Measurements from ENCODE around the gene RNF166. TPM values are rescaled to one million over a fixed set of nuclear protein-coding genes. Genes with fewer than 3 reads are reported as not detected.

Gene RNF166
- total and polyA plus RNA-seq, 2 of the 13 experiments (the other 11 are each of a cell fraction or from before 2014, with no cell fraction given) = 21.4 to 23.0 TPM

DNA sequence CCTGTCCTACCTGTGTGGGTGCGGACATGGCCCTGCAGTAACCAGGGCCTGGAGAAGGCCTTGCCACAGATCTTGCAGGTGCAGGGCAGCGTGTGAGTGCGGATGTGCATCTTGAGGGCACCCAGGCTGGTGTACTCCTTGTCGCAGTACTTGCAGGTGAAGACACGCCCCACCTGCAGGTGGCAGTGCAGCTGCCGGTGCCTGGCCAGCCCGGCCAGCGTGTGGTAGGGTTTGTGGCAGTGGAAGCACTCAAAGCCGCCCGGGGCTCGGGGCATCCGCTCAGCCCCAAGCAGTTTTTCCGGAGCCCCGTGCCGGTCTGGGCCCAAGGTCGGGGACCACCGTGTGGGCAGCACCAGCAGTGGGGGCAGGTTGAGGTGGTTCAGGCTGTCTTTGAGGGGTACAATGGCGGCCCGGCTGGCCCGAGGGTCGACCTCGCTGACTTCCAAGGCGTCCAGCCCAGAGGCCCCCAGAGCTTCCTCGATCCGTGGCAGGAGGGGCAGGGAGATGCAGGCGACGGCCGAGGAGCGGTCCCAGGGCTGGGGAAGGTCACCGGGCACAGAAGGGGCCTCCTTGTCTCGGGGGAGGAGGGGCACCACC is 25.0 kb downstream of the RNF166 start (continued):
- no peak for TF ChIP-seq ZNF788 (CRISPR knock-in tag; IDR thresholded peaks at IDR 0.05; ENCODE audit: borderline replicate concordance)
- TF ChIP-seq ZNF550 (CRISPR knock-in tag; IDR thresholded peaks at IDR 0.05; ENCODE audit: borderline replicate concordance) = peak; percentile 28; the same call in 1 of the 2 replicates
- no peak for TF ChIP-seq FLYWCH1 (CRISPR knock-in tag; IDR thresholded peaks at IDR 0.05)
- no peak for TF ChIP-seq BRCA1 (CRISPR knock-in tag; IDR thresholded peaks at IDR 0.05)
- peak; percentile 49 for TF ChIP-seq ZNF883 (CRISPR knock-in tag; IDR thresholded peaks at IDR 0.05; ENCODE audit: not compliant biosample characterization)
- no peak for TF ChIP-seq MEF2D (CRISPR knock-in tag; IDR thresholded peaks at IDR 0.05)
- TF ChIP-seq ELF1 (CRISPR knock-in tag; IDR thresholded peaks at IDR 0.05) = no peak
- TF ChIP-seq, protein P1, sequence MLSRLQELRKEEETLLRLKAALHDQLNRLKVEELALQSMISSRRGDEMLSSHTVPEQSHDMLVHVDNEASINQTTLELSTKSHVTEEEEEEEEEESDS (CRISPR knock-in tag; IDR thresholded peaks at IDR 0.05; ENCODE audit: borderline replicate concordance) = no peak
- TF ChIP-seq ZNF572 (CRISPR knock-in tag; IDR thresholded peaks at IDR 0.05) = 0 out of 2 replicates have a peak, but pooled peaks have one; percentile 78
- TF ChIP-seq, protein P2, sequence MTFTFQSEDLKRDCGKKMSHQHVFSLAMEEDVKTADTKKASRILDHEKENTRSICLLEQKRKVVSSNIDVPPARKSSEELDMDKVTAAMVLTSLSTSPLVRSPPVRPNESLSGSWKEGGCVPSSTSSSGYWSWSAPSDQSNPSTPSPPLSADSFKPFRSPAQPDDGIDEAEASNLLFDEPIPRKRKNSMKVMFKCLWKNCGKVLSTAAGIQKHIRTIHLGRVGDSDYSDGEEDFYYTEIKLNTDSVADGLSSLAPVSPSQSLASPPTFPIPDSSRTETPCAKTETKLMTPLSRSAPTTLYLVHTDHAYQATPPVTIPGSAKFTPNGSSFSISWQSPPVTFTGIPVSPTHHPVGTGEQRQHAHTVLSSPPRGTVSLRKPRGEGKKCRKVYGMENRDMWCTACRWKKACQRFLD (CRISPR knock-in tag; IDR thresholded peaks at IDR 0.05; ENCODE audit: borderline replicate concordance) = no peak
- TF ChIP-seq ZNF446 (CRISPR knock-in tag; IDR thresholded peaks at IDR 0.05) = no peak
- no peak; the same call in 1 of the 2 replicates for TF ChIP-seq MXD4 (CRISPR knock-in tag; IDR thresholded peaks at IDR 0.05)
- TF ChIP-seq SKI (IDR thresholded peaks at IDR 0.05; ENCODE audit: partially characterized antibody) = no peak
- TF ChIP-seq ATM (IDR thresholded peaks at IDR 0.05; ENCODE audit: borderline replicate concordance) = no peak
- no peak for TF ChIP-seq NR2F6 (IDR thresholded peaks at IDR 0.05)
- TF ChIP-seq NR2F6 (CRISPR knock-in tag; IDR thresholded peaks at IDR 0.05) = no peak
- TF ChIP-seq NAIF1 (CRISPR knock-in tag; IDR thresholded peaks at IDR 0.05; ENCODE audit: borderline replicate concordance) = no peak
- TF ChIP-seq, protein P3, sequence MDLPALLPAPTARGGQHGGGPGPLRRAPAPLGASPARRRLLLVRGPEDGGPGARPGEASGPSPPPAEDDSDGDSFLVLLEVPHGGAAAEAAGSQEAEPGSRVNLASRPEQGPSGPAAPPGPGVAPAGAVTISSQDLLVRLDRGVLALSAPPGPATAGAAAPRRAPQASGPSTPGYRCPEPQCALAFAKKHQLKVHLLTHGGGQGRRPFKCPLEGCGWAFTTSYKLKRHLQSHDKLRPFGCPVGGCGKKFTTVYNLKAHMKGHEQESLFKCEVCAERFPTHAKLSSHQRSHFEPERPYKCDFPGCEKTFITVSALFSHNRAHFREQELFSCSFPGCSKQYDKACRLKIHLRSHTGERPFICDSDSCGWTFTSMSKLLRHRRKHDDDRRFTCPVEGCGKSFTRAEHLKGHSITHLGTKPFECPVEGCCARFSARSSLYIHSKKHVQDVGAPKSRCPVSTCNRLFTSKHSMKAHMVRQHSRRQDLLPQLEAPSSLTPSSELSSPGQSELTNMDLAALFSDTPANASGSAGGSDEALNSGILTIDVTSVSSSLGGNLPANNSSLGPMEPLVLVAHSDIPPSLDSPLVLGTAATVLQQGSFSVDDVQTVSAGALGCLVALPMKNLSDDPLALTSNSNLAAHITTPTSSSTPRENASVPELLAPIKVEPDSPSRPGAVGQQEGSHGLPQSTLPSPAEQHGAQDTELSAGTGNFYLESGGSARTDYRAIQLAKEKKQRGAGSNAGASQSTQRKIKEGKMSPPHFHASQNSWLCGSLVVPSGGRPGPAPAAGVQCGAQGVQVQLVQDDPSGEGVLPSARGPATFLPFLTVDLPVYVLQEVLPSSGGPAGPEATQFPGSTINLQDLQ (CRISPR knock-in tag; IDR thresholded peaks at IDR 0.05) = 0 out of 2 replicates have a peak, but pooled peaks have one; percentile 7
- TF ChIP-seq ZNF747 (CRISPR knock-in tag; IDR thresholded peaks at IDR 0.05; ENCODE audit: borderline replicate concordance) = no peak
- TF ChIP-seq ZBTB1 (CRISPR knock-in tag; IDR thresholded peaks at IDR 0.05; ENCODE audit: borderline replicate concordance) = no peak
- no peak for TF ChIP-seq ZNF790 (CRISPR knock-in tag; IDR thresholded peaks at IDR 0.05; ENCODE audit: borderline replicate concordance)
- no peak; the same call in 1 of the 2 replicates for TF ChIP-seq ZNF83 (CRISPR knock-in tag; IDR thresholded peaks at IDR 0.05; ENCODE audit: borderline replicate concordance)
- no peak for TF ChIP-seq FOXO1 (CRISPR knock-in tag; IDR thresholded peaks at IDR 0.05)
- TF ChIP-seq PAX8 (CRISPR knock-in tag; IDR thresholded peaks at IDR 0.05; ENCODE audit: borderline replicate concordance) = no peak
- no peak for TF ChIP-seq STAT5B (CRISPR knock-in tag; IDR thresholded peaks at IDR 0.05)
- no peak for TF ChIP-seq ZNF367 (CRISPR knock-in tag; IDR thresholded peaks at IDR 0.05; ENCODE audit: borderline replicate concordance)
- no peak for TF ChIP-seq ZNF850 (CRISPR knock-in tag; conservative IDR thresholded peaks at IDR 0.05)
- no peak for TF ChIP-seq ZNF10 (CRISPR knock-in tag; IDR thresholded peaks at IDR 0.05; ENCODE audit: borderline replicate concordance, low read depth)
- TF ChIP-seq SOX6 (IDR thresholded peaks at IDR 0.05) = no peak
- peak; percentile 47; the same call in 1 of the 2 replicates for TF ChIP-seq SOX6 (CRISPR knock-in tag; IDR thresholded peaks at IDR 0.05)
